ENCODE results near the gene ARHGAP10.

ARHGAP10 gene

GRCh38 chr4:147799986-147800555 lies 68.2 kb downstream of the ARHGAP10 start:
- peak; percentile 65 for DNase-seq

DNA sequence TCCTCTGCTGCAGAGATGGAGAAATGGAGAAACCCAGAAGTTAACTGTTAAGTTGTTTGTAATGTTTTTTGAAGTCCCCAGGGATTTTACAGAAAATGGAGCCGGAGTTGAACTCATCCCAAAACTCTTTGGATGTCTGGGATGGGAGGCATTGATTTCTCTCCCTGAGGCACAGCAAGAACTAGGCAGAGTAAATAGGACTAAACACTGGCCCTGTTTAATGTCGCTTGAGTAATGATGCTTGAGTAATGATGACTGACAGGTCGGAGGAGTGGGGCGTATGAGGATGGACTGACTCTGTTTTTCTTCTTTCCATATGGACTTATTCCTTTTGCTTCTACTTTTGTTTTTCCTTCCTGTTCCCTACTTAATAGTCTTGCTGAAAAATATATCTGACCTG lies 69.9 kb downstream of the ARHGAP10 start:
- DNase-seq = no peak

DNA sequence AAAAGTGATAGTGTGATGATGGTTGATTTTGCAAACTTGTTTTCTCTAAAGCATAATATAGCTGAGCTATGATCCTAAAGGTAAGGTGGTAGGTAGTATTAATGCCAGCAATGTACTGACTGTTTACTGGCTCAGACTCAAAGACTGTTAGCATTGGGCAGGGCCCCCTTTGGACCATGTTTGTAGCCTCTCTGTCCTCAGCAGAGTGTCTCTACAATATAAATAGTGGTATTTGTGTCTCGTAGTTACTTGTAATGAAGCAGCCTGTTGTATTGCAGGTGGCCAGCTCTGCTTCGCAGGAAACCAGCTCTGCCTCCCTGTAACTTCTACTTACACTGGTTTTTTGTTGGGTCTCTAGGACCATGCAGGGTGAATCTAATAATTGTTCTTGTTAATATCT lies 70.5 kb downstream of the ARHGAP10 start:
- DNase-seq = no peak

- no peak for DNase-seq
Observed at GRCh38 chr4:147805946-147806345, 74.1 kb downstream of the ARHGAP10 start.

- no peak for DNase-seq
Observed at GRCh38 chr4:147808447-147808846, 76.6 kb downstream of the ARHGAP10 start.

DNA sequence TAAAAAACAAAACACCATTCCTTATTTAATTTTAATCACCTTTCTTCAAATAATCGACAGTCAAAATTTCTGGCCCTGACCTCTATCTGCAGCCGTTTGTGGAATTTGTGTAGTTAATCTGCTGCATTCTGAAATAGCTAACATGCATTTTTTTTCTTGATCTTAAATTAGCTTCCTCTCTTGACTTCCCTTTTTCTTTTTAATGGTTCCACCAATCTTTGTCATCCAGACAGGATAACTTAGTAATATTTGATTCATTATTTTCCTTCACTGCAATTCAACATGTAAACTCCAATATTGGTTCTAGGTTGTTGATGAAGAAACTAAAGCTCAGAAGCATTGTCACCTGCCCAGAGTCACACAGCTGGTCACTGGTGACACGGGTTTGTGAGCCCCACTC lies 77.3 kb downstream of the ARHGAP10 start:
- no peak for DNase-seq

DNA sequence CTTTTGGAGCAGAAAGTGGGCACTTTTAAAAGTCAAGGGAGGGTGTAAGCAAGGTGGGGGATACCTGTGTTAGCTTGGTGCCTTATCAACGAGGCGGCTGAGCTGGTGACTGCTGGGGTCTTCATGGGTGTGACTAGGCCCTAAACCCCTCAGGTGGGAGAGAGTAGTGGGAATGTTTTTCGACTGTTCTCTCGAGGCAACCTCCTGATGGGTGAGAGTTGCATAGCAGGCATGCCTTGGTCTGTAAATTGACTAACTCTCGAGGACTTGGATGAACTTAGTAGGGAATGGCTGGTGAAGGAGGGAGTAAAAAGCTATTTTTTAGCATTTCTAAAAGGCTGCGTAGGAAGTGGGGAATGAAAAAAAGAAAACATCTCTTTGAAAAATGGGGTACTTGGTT lies 80.0 kb downstream of the ARHGAP10 start:
- no peak for DNase-seq

DNA sequence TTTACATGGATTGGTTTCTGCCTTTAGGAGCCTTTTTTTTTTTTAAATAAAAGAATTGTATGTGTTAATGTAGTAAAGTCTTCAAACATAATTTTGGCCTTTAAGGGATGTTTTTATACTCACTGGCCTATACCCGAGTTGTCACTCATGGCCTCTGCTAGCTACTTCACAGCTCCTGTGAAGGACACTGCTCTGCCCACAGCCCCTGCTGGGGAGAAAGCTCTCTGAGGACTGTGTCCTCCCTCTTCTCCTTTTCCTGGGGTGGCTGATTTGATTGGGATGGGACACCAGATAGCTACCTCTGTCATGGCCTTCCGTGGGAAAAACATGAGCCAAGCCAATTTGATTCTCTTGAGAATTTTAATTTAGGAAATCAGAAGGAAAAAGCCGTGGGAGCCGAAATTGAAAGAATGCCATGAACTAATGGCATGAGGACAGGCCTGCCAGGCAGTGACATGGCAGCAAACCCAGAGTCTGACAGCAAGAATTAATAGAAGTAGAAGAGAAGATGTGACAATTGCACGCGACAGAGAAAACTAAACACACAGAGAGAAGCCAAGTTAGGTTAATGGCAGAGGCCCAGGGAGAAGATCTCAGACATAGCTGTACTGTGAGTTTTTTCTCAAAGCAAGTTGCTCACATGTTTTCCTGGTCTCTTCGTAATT lies 81.4 kb downstream of the ARHGAP10 start:
- DNase-seq = no peak

GRCh38 chr4:147813973-147814372 lies 82.1 kb downstream of the ARHGAP10 start:
- no peak for DNase-seq

- no peak for DNase-seq
Observed at GRCh38 chr4:147814376-147814775, 82.5 kb downstream of the ARHGAP10 start.

- DNase-seq = no peak
Observed at GRCh38 chr4:147815741-147816140, 83.9 kb downstream of the ARHGAP10 start.

DNA sequence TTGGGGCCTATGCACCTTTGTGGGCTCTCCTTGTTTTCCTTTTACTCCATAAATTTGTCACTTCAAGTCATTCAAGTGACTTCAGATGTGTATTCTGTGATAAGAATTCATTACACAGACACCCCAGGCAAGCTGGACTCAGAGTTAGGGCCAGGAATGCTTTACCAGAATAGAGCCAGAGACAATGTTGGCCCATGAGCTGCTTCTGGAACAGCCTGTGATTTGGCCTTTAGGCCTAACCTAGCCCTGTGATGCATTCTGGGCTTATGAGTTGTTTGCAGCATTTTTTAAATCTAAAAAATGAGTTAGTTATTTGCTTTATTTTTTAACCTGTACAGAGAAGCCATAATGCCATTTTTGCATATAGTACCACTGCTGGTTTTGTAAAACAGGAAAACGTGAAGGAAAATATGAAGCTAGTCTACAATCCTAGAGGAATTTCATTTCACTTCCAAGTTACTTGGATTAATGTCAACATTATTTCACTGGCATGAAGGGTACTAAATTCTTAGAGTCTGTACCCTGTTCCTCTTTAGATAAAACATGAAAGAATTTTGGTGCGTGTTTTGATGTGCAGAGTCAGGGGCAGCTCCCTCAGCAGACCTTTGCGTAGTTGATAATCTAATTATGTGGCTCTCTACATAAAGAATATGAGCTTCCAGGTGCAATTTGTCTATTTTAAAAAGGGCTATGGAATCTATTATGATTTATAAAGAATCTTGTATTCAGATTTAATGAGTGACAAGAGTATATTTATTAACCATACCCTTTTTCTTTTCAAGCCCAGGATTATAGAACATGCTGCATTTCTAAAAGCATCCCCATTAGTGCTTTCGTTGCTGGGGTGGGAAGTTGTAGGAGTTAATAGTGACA lies 84.7 kb downstream of the ARHGAP10 start:
- DNase-seq = no peak

DNA sequence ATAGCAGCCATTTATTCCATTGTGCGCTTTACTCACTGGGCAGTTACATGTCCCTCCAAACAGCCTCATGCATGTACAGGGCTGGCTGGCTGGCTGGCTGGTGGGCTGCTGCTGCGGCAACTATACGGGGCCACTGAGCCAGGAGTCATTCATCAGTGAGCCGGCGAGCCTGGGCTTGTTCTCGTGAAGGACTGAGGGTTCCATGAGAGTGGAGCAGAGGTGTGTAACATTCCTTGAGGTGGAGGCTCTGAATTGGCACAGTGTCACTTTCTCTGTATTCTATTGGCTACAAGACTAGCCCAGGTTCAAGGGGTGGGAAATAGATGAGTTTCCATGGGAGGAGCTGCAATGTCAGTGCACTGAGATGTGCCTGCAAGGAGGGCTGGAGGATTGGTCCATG lies 89.1 kb downstream of the ARHGAP10 start:
- no peak for DNase-seq

GRCh38 chr4:147821555-147821954 lies 89.7 kb downstream of the ARHGAP10 start:
- no peak for DNase-seq

- no peak for DNase-seq
Observed at GRCh38 chr4:147822128-147822527, 90.2 kb downstream of the ARHGAP10 start.

DNA sequence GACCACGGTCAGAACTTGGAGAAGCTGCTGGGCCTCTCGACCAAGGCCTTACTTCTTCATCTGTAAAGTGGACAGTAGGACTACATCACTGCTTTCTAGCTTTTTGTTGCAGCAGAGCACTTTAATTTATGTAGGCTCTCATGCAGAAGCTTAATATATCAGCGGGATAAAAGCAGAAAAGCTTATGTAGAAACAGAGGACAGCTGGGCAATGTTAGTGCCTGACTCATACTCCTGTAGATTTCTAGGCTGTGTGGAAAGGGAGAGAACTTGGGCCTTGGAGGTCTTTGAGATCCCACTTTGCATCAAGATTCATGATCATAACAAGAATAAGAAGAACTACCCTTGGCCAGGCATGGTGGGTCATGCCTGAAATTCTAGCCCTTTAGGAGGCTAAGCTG lies 91.2 kb downstream of the ARHGAP10 start:
- DNase-seq = no peak

DNA sequence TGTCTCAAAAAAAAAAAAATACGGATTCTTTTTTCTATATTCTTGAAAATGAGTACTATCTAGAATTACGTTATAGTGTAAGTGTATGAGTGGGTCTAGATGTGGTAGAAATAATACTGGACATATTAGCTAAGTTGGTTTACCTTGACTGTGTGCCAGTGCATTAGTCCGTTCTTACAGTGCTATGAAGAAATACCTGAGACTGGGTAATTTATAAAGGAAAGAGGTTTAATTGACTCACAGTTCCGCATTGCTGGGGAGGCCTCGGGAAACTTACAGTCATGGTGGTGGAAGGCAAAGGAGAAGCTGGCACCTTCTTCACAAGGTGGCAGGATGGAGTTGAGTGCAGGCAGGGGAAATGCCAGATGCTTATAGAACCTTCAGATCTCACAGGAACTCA lies 92.4 kb downstream of the ARHGAP10 start:
- DNase-seq = no peak

DNA sequence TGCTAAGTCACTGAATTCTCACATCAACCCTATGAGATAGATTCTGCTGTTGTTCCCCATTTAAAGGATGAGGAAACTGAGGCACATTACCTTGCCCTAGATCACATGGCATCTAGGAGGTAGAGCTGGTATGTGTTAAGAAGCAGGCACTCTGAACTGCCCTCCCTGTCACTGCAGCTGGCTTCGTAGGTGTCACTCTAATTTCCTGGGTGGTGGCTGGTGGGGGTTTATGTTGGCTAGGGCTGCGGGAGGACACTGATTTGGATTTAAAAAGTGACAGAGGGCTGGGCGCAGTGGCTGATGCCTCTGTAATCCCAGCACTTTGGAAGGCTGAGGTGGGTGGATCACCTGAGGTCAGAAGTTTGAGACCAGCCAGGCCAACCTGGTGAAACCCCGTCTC lies 93.0 kb downstream of the ARHGAP10 start:
- no peak for DNase-seq

GRCh38 chr4:147825451-147826287 lies 93.8 kb downstream of the ARHGAP10 start:
- DNase-seq = no peak

- no peak for DNase-seq
Observed at GRCh38 chr4:147826288-147826646, 94.4 kb downstream of the ARHGAP10 start.

GRCh38 chr4:147828331-147828905 lies 96.5 kb downstream of the ARHGAP10 start:
- DNase-seq = no peak

- no peak for DNase-seq
Observed at GRCh38 chr4:147829401-147830101, 97.7 kb downstream of the ARHGAP10 start.

Data from stimulated activated CD4-positive, alpha-beta T cell treated with anti-CD3 and anti-CD28 coated beads, Interleukin-1b, Interleukin-23, amount 100 ng/mL, for 48 hours (primary cell).